Left lung (tissue), 10 donors: ENCODE results near the gene GSK3A. TPM values are rescaled to one million over a fixed set of nuclear protein-coding genes. Genes with fewer than 3 reads are reported as not detected.
A peak's percentile ranks its signal among the peaks of the same experiment; 100 is the strongest.

Experiments used
- ATAC-seq: fragments of 200-7000 bp; cut with Tn5 transposase; one replicate; pipeline ENCODE4 v1.9.1; 2020; ENCODE audit warnings: moderate library complexity
- DNase-seq, 4 donors: peaks; one replicate each; pipeline ENCODE4 v3.0.0-alpha.2; 2013 to 2020
- H3K27ac ChIP-seq, 2 donors: fragments of 200-600 bp; sonication (generic) in 1 of 2; one replicate each; pipeline versions ENCODE4 v1.5.0 to v1.8.0; 2020 to 2021
- H3K27me3 ChIP-seq, 2 donors: fragments of 200-600 bp; sonication (generic) in 1 of 2; one replicate each; pipeline versions ENCODE4 v1.5.0 to v1.8.0; 2020 to 2021
- H3K36me3 ChIP-seq, 2 donors: fragments of 200-600 bp; sonication (generic) in 1 of 2; one replicate each; pipeline versions ENCODE4 v1.5.0 to v1.8.0; 2020 to 2021
- H3K4me1 ChIP-seq, 2 donors: fragments of 200-600 bp; one replicate each; pipeline ENCODE4 v1.8.0; 2021
- H3K4me3 ChIP-seq, 2 donors: fragments of 200-600 bp; sonication (generic) in 1 of 2; one replicate each; pipeline versions ENCODE4 v1.5.0 to v1.8.0; 2020 to 2021; ENCODE audit warnings: mild to moderate bottlenecking in 1 of 2
- H3K9me3 ChIP-seq, 2 donors: fragments of 200-600 bp; sonication (generic) in 1 of 2; one replicate each; pipeline versions ENCODE4 v1.5.0 to v1.8.0; 2020 to 2021
- CTCF ChIP-seq, 2 donors: fragments of 200-600 bp; sonication (generic) in 1 of 2; IDR thresholded peaks; one replicate each; pipeline versions ENCODE4 v1.5.0 to v1.8.0; 2021; ENCODE audit warnings: antibody characterized with exemption in 2 of 2
- intact Hi-C, 2 donors: fragments of 100-400 bp; cut with DNase I; formaldehyde crosslinking; loops; one replicate each; pipeline versions ENCODE4 v1.11.2 to v1.14.2; 2022
- polyA plus RNA-seq, 6 donors: library from polyadenylated mRNA; unstranded; fragments of 120-200 nt; gene quantifications; one replicate each; pipeline ENCODE4 v1.2.1, GENCODE V29; 2013; ENCODE audit not compliant: insufficient read length in 6 of 6
- total RNA-seq, 2 donors: library from RNA; stranded (reverse); fragmentation: NEBNext Ultra II Directional; extraction: Animal tissue kit (Norgen Biotek cat#: 25700); gene quantifications; one replicate each; pipeline ENCODE4 v1.2.1, GENCODE V29; 2021
- donor health status: DM: no; HTN: yes; CAD: no.
- donor health status: DM: no; HTN: no; CAD: no.

Gene GSK3A
- total and polyA plus RNA-seq, 8 donors: 33.4 to 67.4 (median 61.1) TPM

GRCh38 chr19:42277821-42278451, 35.5 kb upstream of the GSK3A start:
- intact Hi-C loops: no loop called here
- Histone ChIP-seq H3K4me1 (peaks cover 54 to 77% of the 10 kb centered on the region in 2 donors), H3K27ac (peak overlapping the region; percentile 89 to 94), H3K27me3 (no peaks in the 10 kb centered on the region), H3K9me3 (no peaks in the 10 kb centered on the region), H3K36me3 (peaks cover 0 to 29% of the 10 kb centered on the region in 2 donors), H3K4me3 (no peak overlapping the region)
- DNase-seq (no peak), ATAC-seq (no peak)
- no peak for TF ChIP-seq CTCF (IDR thresholded peaks at IDR 0.05)

- DNase-seq (no peak), ATAC-seq (no peak)
- intact Hi-C loops: no loop called here
- Histone ChIP-seq H3K36me3 (peaks cover 0 to 40% of the 10 kb centered on the region in 2 donors), H3K27ac (peak overlapping the region in 1 of 2 donors; percentile 89), H3K27me3 (no peaks in the 10 kb centered on the region), H3K4me1 (peaks cover 45 to 70% of the 10 kb centered on the region in 2 donors), H3K9me3 (no peaks in the 10 kb centered on the region), H3K4me3 (no peak overlapping the region)
- TF ChIP-seq CTCF (IDR thresholded peaks at IDR 0.05): no peak
These were observed 34.4 kb upstream of the GSK3A start for GRCh38 chr19:42276821-42277220.

GRCh38 chr19:42276284-42276683, 33.9 kb upstream of the GSK3A start:
- Histone ChIP-seq H3K36me3 (peaks cover 0 to 43% of the 10 kb centered on the region in 2 donors), H3K4me1 (peaks cover 40 to 70% of the 10 kb centered on the region in 2 donors), H3K27me3 (no peaks in the 10 kb centered on the region), H3K4me3 (no peak overlapping the region), H3K9me3 (no peaks in the 10 kb centered on the region), H3K27ac (peak overlapping the region; percentile 23 to 26)
- intact Hi-C loops: no loop called here
- TF ChIP-seq CTCF (IDR thresholded peaks at IDR 0.05): no peak
- DNase-seq (no peak), ATAC-seq (no peak)

GRCh38 chr19:42275517-42275916, 33.1 kb upstream of the GSK3A start:
- no peak for TF ChIP-seq CTCF (IDR thresholded peaks at IDR 0.05)
- ATAC-seq: no peak

GRCh38 chr19:42275103-42275502, 32.7 kb upstream of the GSK3A start:
- TF ChIP-seq CTCF (IDR thresholded peaks at IDR 0.05): no peak
- DNase-seq (no peak), ATAC-seq (no peak)
- peaks cover 43 to 74% of the 10 kb centered on the region in 2 donors for H3K4me1 ChIP-seq
- peaks cover 0 to 43% of the 10 kb centered on the region in 2 donors for H3K36me3 ChIP-seq
- H3K27ac ChIP-seq: no peak overlapping the region
- H3K4me3 ChIP-seq: no peak overlapping the region
- no peaks in the 10 kb centered on the region for H3K27me3 ChIP-seq
- no peaks in the 10 kb centered on the region for H3K9me3 ChIP-seq
- intact Hi-C loops: no loop called here

More at GRCh38 chr19:42275517-42275916, 33.1 kb upstream of the GSK3A start:
- peaks cover 0 to 43% of the 10 kb centered on the region in 2 donors for H3K36me3 ChIP-seq
- peaks cover 43 to 70% of the 10 kb centered on the region in 2 donors for H3K4me1 ChIP-seq
- no peak overlapping the region for H3K27ac ChIP-seq
- no peaks in the 10 kb centered on the region for H3K27me3 ChIP-seq
- DNase-seq: no peak
- H3K4me3 ChIP-seq: no peak overlapping the region
- H3K9me3 ChIP-seq: no peaks in the 10 kb centered on the region
- intact Hi-C loops: no loop called here
